Smooth muscle cell (in vitro differentiated cells): ENCODE data around the gene LRRN4. TPM values are rescaled to one million over a fixed set of nuclear protein-coding genes. Genes with fewer than 3 reads are reported as not detected.
A peak's percentile ranks its signal among the peaks of the same experiment; 100 is the strongest.

Source experiments
- DNase-seq: peaks from one replicate; lab custom pipeline; 2025; ENCODE audit not compliant: unreplicated experiment; lab: John Stamatoyannopoulos, UW
- H2AFZ ChIP-seq: fragments of 200-600 bp; sonication (generic); 2 replicates; pipeline ENCODE4 v1.6.0; 2016; ENCODE audit warnings: antibody characterized with exemption, low read depth, mild to moderate bottlenecking
- H3F3A ChIP-seq: fragments of 200-600 bp; sonication (generic); 2 replicates; pipeline ENCODE4 v1.6.0; 2017; ENCODE audit warnings: antibody characterized with exemption, low read depth
- H3K27ac ChIP-seq: fragments of 200-600 bp; sonication (generic); 2 replicates; pipeline ENCODE4 v1.5.1; 2016; ENCODE audit warnings: low read depth, mild to moderate bottlenecking
- H3K27me3 ChIP-seq: fragments of 200-600 bp; sonication (generic); 2 replicates; pipeline ENCODE4 v1.6.1; 2016; ENCODE audit warnings: low read depth, mild to moderate bottlenecking
- H3K36me3 ChIP-seq: fragments of 200-600 bp; sonication (generic); 2 replicates; pipeline ENCODE4 v1.5.1; 2016; ENCODE audit warnings: low read depth
- H3K4me1 ChIP-seq: fragments of 200-600 bp; sonication (generic); 2 replicates; pipeline ENCODE4 v1.5.1; 2016; ENCODE audit warnings: low read depth
- H3K4me2 ChIP-seq: fragments of 200-600 bp; sonication (generic); 2 replicates; pipeline ENCODE4 v1.6.0; 2016; ENCODE audit warnings: mild to moderate bottlenecking
- H3K4me3 ChIP-seq: fragments of 200-600 bp; sonication (generic); 2 replicates; pipeline ENCODE4 v1.5.1; 2016; ENCODE audit warnings: mild to moderate bottlenecking
- H3K79me2 ChIP-seq: fragments of 200-600 bp; sonication (generic); 2 replicates; pipeline ENCODE4 v1.6.0; 2016; ENCODE audit warnings: low read depth, mild to moderate bottlenecking
- H3K9ac ChIP-seq: fragments of 200-600 bp; sonication (generic); 2 replicates; pipeline ENCODE4 v1.6.0; 2016; ENCODE audit warnings: low read depth
- H3K9me3 ChIP-seq: fragments of 200-600 bp; sonication (generic); replicated peaks from 2 replicates; pipeline ENCODE4 v1.5.1; 2016; ENCODE audit warnings: low read depth
- H4K20me1 ChIP-seq: fragments of 200-600 bp; sonication (generic); 2 replicates; pipeline ENCODE4 v1.6.0; 2016; ENCODE audit warnings: low read depth
- WGBS: methylation state at CpG from one replicate; pipeline ENCODE4 v1.1.7; 2016; ENCODE audit warnings: low lambda C conversion rate; 5-methylcytosine and 5-hydroxymethylcytosine counted together
- polyA plus RNA-seq: library from polyadenylated mRNA; unstranded; fragments of >200 nt; fragmentation: Nextera tagmentation; extraction: Ambion mirVana; gene quantifications from 2 replicates; pipeline ENCODE4 v1.2.1, GENCODE V29; 2016
- total RNA-seq: library from RNA; depleted of rRNA; stranded (reverse); fragments of >200 nt; gene quantifications from 2 replicates; pipeline ENCODE4 v1.2.3, GENCODE V29; 2014
- TF ChIP-seq, protein P1 (sequence below): fragments of 200-600 bp; sonication (generic); IDR thresholded peaks from 2 replicates; pipeline ENCODE4 v1.5.1; 2017; ENCODE audit warnings: borderline replicate concordance, mild to moderate bottlenecking, antibody characterized with exemption; ENCODE audit not compliant: insufficient read depth, poor library complexity, severe bottlenecking

The LRRN4 gene
- total and polyA plus RNA-seq, 2 experiments from 2014 or later: 3.9 to 5.7 TPM

DNA sequence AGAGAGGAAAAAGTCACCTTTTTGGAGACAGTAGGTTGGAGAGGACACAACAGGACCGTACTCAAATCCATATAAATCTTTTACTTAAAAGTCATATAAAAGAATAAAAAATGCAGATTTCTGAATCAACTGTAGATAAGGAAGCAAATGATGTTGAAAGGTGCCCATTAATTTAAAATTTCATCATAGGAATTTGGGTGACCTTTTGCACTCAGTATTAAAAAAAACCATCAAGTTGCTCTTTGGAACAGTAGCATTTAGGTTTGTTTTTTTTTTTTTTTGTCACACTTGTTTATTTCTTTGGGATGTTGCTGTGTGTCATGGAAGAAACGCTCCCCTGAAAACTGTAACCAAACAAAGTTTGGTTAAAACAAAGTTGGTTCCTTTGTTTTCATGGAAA lies 20.9 kb upstream of the LRRN4 start:
- Histone ChIP-seq H3K36me3 (no peaks in the 10 kb centered on the region), H3K4me3 (no peak overlapping the region), H3K27me3 (no peaks in the 10 kb centered on the region), H3K4me1 (no peaks in the 10 kb centered on the region), H3K9me3 (no peaks in the 10 kb centered on the region), H3K79me2 (no peaks in the 10 kb centered on the region), H3F3A (peaks cover 4% of the 10 kb centered on the region), H2AFZ (no peak overlapping the region), H4K20me1 (no peaks in the 10 kb centered on the region), H3K27ac (no peak overlapping the region), H3K4me2 (no peak overlapping the region), H3K9ac (no peak overlapping the region)
- DNase-seq: no peak
- 87% methylated on average over 2 of the region's 2 CpGs for WGBS
- TF ChIP-seq, protein P1, sequence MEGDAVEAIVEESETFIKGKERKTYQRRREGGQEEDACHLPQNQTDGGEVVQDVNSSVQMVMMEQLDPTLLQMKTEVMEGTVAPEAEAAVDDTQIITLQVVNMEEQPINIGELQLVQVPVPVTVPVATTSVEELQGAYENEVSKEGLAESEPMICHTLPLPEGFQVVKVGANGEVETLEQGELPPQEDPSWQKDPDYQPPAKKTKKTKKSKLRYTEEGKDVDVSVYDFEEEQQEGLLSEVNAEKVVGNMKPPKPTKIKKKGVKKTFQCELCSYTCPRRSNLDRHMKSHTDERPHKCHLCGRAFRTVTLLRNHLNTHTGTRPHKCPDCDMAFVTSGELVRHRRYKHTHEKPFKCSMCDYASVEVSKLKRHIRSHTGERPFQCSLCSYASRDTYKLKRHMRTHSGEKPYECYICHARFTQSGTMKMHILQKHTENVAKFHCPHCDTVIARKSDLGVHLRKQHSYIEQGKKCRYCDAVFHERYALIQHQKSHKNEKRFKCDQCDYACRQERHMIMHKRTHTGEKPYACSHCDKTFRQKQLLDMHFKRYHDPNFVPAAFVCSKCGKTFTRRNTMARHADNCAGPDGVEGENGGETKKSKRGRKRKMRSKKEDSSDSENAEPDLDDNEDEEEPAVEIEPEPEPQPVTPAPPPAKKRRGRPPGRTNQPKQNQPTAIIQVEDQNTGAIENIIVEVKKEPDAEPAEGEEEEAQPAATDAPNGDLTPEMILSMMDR: no peak

DNA sequence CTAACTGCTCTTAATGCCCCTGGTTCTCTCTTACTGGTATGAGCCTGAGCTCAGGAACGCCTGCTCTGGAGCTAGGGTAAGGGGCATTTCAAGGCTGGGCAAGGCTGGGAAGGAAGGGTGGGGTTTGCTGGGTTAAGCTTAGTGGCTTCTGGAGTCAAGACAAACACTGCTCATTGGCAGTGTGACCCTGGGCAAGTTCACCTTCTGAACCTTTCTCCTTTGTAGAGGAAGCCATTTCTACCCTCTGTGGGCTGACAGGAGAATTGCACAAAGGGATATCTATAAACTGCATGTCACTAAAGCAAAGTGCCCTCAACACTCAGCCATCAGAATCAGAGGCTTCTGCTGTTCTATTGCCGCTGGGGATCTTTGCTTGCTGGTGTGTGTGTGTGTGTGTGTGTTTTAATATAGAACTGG lies 20.3 kb upstream of the LRRN4 start:
- Histone ChIP-seq H3K9me3 (no peaks in the 10 kb centered on the region), H3K4me3 (no peak overlapping the region), H2AFZ (peak overlapping the region; percentile 55), H3K36me3 (no peaks in the 10 kb centered on the region), H3K9ac (no peak overlapping the region), H3F3A (peaks cover 4% of the 10 kb centered on the region), H3K4me2 (no peak overlapping the region), H3K4me1 (no peaks in the 10 kb centered on the region), H3K79me2 (no peaks in the 10 kb centered on the region), H3K27ac (no peak overlapping the region), H3K27me3 (no peaks in the 10 kb centered on the region), H4K20me1 (no peaks in the 10 kb centered on the region)
- 80% methylated on average over 2 of the region's 2 CpGs for WGBS
- DNase-seq: no peak
- TF ChIP-seq, protein P1: peak; percentile 26

DNA sequence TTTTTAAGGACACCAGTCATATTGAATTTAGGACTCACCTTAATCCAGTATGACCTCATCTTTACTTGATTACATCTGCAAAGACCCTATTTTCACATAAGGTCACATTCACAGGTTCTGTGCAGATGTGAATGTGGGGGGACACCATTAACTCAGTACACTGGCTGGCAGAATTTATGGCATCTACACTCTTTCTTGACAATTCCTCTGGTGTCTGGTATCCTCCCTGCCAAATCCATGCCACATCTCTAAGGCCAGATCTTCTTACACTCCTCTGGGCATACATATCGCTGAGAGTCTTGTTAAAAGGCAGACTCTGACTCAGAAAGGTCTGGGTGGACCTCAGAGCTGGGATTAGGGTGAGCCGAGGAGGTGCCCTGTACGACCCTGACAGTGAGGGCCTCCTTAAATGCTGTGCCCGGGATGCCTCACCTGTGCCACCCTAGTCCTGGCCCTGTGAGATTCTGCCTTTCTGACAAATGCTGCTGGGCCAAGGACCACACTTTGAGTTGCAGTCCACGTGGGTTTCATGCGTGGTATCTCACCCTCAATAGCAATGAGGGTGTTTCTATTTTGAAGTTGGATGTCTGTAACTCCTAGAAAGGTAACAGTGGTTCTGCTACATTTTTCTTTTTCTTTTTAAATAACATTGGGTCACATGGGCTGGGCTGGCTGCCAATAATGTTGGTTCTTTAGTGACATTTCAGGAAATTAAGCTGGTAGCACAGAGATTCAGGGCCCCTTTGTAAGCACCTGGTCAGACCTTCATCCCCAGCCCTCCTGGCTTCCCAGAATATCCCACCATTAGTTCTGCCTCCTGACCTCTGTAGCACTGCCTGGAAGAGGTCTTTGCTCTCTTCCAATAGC lies 17.2 kb upstream of the LRRN4 start:
- no peaks in the 10 kb centered on the region for H3K4me1 ChIP-seq
- H3F3A ChIP-seq: peaks cover 4% of the 10 kb centered on the region
- no peaks in the 10 kb centered on the region for H3K9me3 ChIP-seq
- H3K36me3 ChIP-seq: no peaks in the 10 kb centered on the region
- no peak overlapping the region for H3K27ac ChIP-seq
- H4K20me1 ChIP-seq: no peaks in the 10 kb centered on the region
- DNase-seq: no peak
- 95% methylated on average over 6 of the region's 6 CpGs for WGBS
- H3K79me2 ChIP-seq: no peaks in the 10 kb centered on the region
- H2AFZ ChIP-seq: no peak overlapping the region
- TF ChIP-seq, protein P1: no peak
- H3K27me3 ChIP-seq: no peaks in the 10 kb centered on the region
- H3K9ac ChIP-seq: no peak overlapping the region
- H3K4me3 ChIP-seq: no peak overlapping the region
- no peak overlapping the region for H3K4me2 ChIP-seq

DNA sequence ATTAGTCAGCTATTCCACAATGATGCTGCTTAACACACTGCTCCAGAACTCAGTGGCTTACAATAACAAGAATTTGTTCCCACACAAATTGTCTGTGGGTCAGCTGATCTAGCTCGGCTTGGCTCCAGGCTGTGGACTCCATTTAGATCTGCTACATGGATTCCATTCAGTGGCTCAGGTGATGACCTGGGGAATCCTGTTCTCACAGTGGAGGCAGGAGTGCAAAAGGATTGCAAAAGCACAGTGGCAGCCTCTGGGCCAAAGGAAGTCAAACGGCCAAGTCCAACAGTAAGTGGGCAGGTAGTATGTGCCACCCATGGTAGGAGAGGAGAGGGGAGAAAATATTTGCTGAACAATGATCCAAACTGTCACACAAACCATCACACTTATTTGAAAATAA lies 15.8 kb upstream of the LRRN4 start:
- TF ChIP-seq, protein P1: no peak

More for the DNA sequence above, 15.8 kb upstream of the LRRN4 start:
- no peak overlapping the region for H3K9ac ChIP-seq
- no peak overlapping the region for H3K4me3 ChIP-seq
- H3K27ac ChIP-seq: no peak overlapping the region
- DNase-seq: no peak
- no peak overlapping the region for H3K4me2 ChIP-seq
- H3K4me1 ChIP-seq: no peaks in the 10 kb centered on the region
- H4K20me1 ChIP-seq: no peaks in the 10 kb centered on the region
- 88% methylated on average over 2 of the region's 2 CpGs for WGBS
- no peaks in the 10 kb centered on the region for H3K27me3 ChIP-seq
- H3K36me3 ChIP-seq: no peaks in the 10 kb centered on the region
- no peak overlapping the region for H2AFZ ChIP-seq
- H3K9me3 ChIP-seq: no peaks in the 10 kb centered on the region
- H3K79me2 ChIP-seq: no peaks in the 10 kb centered on the region
- peaks cover 4% of the 10 kb centered on the region for H3F3A ChIP-seq
